ENCODE results near the gene SC5D.

- TF ChIP-seq CTCF (IDR thresholded peaks at IDR 0.05), result no peak
- no peak for TF ChIP-seq POLR2A (IDR thresholded peaks at IDR 0.05)
Observed at GRCh38 chr11:121329781-121330395, 37.3 kb downstream of the SC5D start.
